NCI-H2171 treated with DMSO at 0.1 percent for 48 hours (cell line): ENCODE data around the gene RAD21L1.
"Not testable (repeated sequence)": the region's sequence is repeated elsewhere in the genome, so short reads cannot be mapped to it uniquely, and the experiment has no call there.

Experiments
- DNase-seq: peaks from one replicate; lab custom pipeline; 2025; lab: John Stamatoyannopoulos, UW

Gene RAD21L1

GRCh38 chr20:1199964-1200363 is 25.9 kb upstream of the RAD21L1 start:
- no peak for DNase-seq

GRCh38 chr20:1202762-1203504 is 22.9 kb upstream of the RAD21L1 start, which contains the start of gene C20orf202:
Gene C20orf202 (plus strand): TSS chr20:1203454. CDS start chr20:1203586, 132 bp downstream.
- no peak for DNase-seq

DNA sequence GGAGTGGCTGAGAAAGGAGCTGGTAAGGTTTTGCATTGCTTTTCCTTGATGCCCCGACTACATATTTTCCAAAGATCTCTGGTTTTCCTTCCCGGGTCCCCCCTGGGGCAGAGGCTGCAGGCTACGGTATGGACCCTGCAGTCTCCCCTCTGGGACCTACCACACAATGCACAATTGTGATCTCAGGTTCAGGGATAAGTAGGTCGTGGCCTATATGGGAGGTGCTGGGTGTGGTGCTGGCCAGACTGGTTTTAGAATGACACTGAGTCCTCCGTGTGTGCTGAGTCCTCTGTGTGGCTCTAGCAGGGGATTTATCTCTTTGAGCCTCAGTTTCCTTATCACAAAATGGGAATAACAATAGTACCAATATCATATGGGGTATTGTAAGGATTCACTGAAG is 22.2 kb upstream of the RAD21L1 start:
- DNase-seq: no peak

- no peak for DNase-seq
Observed at GRCh38 chr20:1204113-1204512, 21.7 kb upstream of the RAD21L1 start.

DNA sequence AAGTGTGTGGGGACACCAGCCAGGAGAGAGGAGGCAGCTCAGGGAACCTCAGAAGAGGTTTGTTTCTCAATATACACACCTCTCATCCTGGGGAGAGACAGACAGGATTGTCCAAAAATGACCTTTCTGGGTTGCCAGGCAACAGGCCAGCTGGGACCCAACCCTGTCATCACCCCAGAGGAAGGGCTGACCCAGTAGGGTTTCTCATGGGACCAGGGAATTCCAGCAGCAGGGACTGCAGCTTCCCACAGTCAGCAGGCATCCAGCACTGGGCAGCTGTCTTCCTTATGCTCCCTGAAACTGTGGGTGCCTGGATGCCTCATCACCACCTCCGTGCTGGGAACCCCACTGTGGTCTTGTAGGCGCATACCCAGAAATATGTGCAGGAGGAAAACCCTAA is 21.3 kb upstream of the RAD21L1 start:
- no peak for DNase-seq

DNA sequence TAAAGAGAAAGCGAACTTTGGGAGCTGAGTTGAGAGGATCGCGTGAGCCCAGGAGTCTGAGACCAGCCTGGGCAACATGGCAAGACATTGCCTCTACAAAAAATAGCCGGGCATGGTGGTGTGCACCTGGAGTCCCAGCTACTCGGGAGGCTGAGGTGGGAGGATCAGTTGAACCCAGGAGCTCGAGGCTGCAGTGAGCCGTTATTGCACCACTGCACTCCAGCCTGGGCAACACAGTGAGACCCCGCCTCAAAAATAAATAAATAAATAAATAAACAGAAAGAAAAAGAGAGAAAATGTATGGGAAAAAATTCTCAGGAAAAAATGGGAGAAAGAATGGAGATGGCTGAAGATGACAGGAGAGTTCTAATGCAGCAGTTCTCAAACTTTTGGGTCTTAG is 20.0 kb upstream of the RAD21L1 start:
- DNase-seq: no peak

DNA sequence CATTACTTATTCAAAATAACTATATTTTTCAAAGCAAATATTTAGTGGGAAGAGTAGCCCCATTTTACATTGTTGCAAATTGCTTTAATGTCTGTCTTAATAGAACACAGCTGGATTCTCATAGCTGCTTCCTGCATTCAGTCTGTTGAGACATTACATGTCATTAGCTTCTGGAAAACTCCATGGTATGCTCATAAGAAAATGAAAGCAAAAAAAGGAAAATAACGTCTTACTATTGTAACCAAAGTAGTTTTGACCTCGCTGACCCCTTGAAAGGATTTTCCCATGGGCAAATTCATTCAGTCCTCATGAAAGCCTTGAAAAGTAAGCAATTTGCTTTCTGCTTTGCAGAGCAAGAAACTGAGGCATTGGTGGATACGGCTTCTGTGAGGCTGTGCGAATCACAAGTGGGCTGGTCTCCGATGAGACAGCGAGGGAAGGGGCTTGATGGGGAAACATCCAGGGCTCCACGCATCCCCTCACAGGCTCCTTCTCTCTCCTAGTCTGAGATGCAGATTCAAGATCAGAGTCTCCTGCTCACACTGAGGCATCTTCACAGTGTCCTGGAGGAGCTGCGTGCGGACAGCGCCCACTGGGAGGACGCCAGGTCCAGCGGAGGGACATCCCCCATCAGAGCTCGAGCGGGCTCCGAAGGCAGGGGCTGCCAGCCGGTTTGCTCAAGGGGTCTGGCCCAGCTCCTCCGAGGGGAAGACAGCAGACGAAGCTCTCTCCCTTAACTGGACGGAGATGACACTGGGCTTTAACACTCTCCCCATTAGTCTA is 19.3 kb upstream of the RAD21L1 start:
- DNase-seq: no peak

GRCh38 chr20:1207293-1207878 is 18.5 kb upstream of the RAD21L1 start:
- no peak for DNase-seq

DNA sequence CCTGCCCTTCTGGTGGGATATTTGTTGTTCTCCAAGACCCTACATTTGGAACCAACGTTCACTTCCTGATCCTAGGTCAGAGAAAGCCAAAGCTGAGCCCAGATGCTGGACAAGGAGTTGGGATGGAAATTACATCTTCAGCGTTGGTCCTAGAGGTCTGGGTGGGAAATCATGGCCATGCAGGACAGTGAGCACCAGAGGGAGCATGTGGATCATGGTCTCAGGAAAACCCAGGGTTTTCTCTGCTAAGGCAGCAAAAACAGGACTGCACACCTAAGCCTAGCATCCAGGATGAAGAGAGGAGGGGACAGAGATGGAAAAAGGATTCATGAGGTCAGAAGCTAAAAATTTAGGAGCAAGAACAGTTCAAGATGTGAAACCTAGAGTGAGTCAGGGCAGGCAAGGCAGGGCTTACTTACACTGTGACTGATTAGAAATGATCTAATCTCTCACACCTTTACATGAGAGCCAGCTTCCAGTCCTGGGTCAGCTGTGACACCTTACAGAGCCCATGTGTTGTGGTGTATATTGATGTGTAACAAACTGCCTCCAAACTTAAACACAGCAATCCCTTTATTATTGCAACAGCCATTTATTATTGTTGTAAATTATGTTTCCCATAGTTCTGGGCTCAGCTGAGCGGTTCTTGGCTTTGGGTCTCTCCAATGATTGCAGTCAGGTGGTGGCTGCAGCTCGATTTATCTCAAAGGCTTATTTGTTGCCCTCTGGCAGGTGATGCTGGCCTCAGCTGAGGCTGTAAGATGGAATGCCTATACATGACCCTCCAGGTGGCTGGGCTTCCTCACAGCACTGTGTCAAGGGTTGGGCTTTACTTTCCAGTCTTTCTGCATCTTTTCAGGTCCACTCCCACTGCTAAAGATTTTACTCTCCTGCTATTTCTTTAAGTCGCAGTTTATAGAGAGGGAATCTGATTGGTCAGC is 16.1 kb upstream of the RAD21L1 start:
- DNase-seq: no peak

- no peak for DNase-seq
Observed at GRCh38 chr20:1210501-1210900, 15.3 kb upstream of the RAD21L1 start.

DNA sequence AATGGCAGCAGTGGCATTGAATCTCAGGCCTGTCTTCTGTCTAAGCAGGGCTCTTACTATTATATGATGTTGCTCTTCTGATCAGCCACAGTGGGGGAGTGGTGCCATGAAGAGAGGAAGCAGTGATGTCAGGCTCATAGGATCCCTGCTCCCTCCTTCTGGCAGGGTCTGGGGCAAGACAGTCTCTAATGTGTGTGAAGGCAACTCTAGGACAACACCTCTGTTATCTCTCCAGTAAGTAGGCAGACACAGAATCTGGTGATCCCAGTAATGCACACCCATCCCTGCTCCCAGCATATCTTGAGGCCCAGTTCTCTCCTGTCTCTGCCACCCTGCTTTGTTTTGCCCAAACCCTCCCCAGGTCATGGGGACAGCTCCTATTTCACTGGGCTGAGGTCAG is 13.8 kb upstream of the RAD21L1 start:
- DNase-seq: no peak

GRCh38 chr20:1212607-1213396 is 13.0 kb upstream of the RAD21L1 start:
- DNase-seq: peak; percentile 76

DNA sequence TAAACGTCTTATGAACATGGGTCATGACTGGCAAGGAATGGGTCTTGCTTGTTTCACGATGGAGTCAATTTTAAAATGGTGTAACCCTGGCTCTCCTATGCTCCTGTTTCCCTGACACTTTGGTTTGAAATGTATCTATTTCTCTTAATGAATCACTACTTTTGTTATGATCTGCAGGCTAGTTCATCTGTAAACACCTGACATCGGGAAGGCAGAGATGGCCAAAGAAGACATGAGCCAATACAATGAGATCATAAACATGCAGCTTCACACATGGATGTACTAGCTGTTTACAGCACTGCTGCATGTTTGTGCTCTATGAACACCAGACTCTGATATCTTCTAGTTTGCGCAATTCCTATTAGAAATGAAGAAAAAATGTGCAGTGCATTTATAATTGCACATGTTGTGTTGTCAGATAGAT is 11.0 kb upstream of the RAD21L1 start:
- no peak for DNase-seq

- no peak for DNase-seq
Observed at GRCh38 chr20:1215386-1216170, 10.3 kb upstream of the RAD21L1 start.

DNA sequence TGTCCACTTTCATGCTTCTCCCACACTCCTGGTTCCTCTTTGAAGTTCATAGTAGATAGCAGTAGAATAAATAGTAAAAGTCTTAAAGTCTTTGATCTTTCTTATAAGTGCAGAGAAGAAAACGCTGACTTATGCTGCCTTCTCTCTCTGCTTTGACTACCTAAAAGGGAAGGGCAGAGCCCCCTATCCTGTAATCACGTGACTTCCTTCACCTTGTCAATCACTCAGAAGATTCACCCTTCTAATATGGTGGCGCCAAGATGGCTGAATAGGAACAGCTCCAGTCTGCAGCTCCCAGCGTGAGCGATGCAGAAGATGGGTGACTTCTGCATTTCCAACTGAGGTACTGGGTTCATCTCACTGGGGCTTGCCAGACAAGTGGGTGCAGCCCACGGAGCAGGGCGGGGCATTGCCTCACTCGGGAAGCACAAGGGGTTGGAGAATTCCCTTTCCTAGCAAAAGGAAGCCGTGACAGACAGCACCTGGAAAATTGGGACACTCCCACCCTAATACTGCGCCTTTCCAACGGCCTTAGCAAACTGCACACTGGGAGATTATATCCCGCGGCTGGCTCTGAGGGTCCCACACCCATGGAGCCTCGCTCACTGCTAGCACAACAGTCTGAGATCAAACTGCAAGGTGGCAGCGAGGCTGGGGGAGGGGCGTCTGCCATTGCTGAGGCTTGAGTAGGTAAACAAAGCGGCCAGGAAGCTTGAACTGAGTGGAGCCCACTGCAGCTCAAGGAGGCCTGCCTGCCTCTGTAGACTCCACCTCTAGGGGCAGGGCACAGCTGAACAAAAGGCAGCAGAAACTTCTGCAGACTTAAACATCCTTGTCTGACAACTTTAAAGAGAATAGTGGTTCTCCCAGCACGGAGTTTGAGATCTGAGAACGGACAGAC is 9.1 kb upstream of the RAD21L1 start:
- not testable (repeated sequence) for DNase-seq

GRCh38 chr20:1222750-1223149 is 3.1 kb upstream of the RAD21L1 start:
- DNase-seq: not testable (repeated sequence)

- no peak for DNase-seq
Observed at GRCh38 chr20:1224205-1224890, 1.5 kb upstream of the RAD21L1 start.

DNA sequence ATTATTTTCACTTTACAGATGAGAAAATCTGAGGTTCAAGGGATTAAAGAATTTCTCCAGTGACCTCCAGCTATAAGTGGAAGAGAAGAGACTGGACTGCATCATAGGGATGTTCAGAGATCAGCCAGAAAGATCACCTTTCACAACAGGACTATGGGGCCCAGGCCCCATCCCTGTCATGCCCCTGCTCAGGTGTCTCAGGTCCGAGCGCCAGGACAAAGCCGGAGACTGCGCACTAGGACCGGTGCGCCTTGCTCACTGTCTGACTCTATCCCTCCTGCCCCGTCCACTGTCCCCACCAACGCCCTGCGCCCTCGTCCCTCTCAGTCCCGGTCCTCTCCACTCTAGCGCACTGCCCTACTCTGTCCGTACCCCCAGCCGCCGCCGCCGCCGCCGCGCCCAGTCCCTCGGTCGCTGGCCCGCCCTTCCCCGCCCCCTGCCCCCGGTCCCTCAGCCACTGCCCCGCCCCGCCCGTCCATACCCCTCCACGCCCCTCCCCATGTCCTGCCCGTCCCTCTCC is 521 bp upstream of the RAD21L1 start:
- peak; percentile 53 for DNase-seq
